ENCODE measurements around the gene PRKN. TPM values are rescaled to one million over a fixed set of nuclear protein-coding genes. Genes with fewer than 3 reads are reported as not detected.

Gene PRKN
- total and polyA plus RNA-seq, 9 donors = 3.0 to 15.0 (median 9.2) TPM

DNA sequence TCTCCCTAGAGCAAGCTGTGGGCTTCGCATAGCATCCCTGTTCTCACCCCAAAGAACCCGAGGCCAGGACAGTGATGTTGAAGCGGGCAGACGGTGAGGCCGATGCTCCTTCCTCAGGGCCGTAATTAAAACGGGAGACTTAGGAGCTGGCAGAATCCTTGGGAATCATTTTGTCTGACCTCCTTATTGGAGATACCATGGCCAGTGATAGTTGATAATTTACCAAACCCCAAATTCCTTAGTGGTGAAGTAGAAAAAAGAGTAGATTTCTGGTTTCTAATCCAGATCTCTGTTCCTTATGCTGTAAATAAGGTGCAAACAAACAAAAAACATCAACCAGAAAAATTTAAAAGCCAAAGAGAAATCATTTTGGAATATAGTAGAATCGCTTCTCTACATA is 1092.7 kb downstream of the PRKN start:
- no peaks in the 10 kb centered on the region for H3K27me3 ChIP-seq
- intact Hi-C loops (cut with DNase I) = no loop called here
- 94 to 96% (median 95%) methylated on average over 8 of the region's 8 CpGs for WGBS, 3 donors
- H3K27ac ChIP-seq = no peak overlapping the region
- TF ChIP-seq EP300 (IDR thresholded peaks at IDR 0.05) (no peak), POLR2A (IDR thresholded peaks at IDR 0.05) (no peak)
- TF ChIP-seq, protein P1, sequence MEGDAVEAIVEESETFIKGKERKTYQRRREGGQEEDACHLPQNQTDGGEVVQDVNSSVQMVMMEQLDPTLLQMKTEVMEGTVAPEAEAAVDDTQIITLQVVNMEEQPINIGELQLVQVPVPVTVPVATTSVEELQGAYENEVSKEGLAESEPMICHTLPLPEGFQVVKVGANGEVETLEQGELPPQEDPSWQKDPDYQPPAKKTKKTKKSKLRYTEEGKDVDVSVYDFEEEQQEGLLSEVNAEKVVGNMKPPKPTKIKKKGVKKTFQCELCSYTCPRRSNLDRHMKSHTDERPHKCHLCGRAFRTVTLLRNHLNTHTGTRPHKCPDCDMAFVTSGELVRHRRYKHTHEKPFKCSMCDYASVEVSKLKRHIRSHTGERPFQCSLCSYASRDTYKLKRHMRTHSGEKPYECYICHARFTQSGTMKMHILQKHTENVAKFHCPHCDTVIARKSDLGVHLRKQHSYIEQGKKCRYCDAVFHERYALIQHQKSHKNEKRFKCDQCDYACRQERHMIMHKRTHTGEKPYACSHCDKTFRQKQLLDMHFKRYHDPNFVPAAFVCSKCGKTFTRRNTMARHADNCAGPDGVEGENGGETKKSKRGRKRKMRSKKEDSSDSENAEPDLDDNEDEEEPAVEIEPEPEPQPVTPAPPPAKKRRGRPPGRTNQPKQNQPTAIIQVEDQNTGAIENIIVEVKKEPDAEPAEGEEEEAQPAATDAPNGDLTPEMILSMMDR (IDR thresholded peaks at IDR 0.05) = no peak
- H3K4me3 ChIP-seq = no peak overlapping the region
- DNase-seq = no peak
- no peaks in the 10 kb centered on the region for H3K4me1 ChIP-seq (ENCODE audit: insufficient read depth)
- H3K36me3 ChIP-seq = no peaks in the 10 kb centered on the region
- no peaks in the 10 kb centered on the region for H3K9me3 ChIP-seq

- H3K36me3 ChIP-seq = no peaks in the 10 kb centered on the region
- no peak for DNase-seq
These were observed 1095.8 kb downstream of the PRKN start for GRCh38 chr6:161631676-161632194.

GRCh38 chr6:161630674-161631073 is 1096.9 kb downstream of the PRKN start:
- Histone ChIP-seq H3K27ac (no peak overlapping the region), H3K27me3 (no peaks in the 10 kb centered on the region), H3K4me3 (no peak overlapping the region), H3K4me1 (ENCODE audit: insufficient read depth) (no peaks in the 10 kb centered on the region), H3K36me3 (no peaks in the 10 kb centered on the region), H3K9me3 (no peaks in the 10 kb centered on the region)
- no peak for TF ChIP-seq EP300 (IDR thresholded peaks at IDR 0.05)
- TF ChIP-seq, protein P1 (IDR thresholded peaks at IDR 0.05) = no peak
- TF ChIP-seq POLR2A (IDR thresholded peaks at IDR 0.05) = no peak
- intact Hi-C loops (cut with DNase I) = no loop called here
- no peak for DNase-seq
- 67 to 75% (median 75%) methylated on average over 6 of the region's 6 CpGs for WGBS, 3 donors

More at GRCh38 chr6:161631676-161632194, 1095.8 kb downstream of the PRKN start:
- TF ChIP-seq, protein P1 (IDR thresholded peaks at IDR 0.05) = no peak
- TF ChIP-seq POLR2A (IDR thresholded peaks at IDR 0.05) (no peak), EP300 (IDR thresholded peaks at IDR 0.05) (no peak)
- no peaks in the 10 kb centered on the region for H3K9me3 ChIP-seq
- 12 to 19% (median 14%) methylated on average over 2 of the region's 2 CpGs for WGBS, 3 donors
- no peaks in the 10 kb centered on the region for H3K4me1 ChIP-seq (ENCODE audit: insufficient read depth)
- no peak overlapping the region for H3K4me3 ChIP-seq
- H3K27me3 ChIP-seq = no peaks in the 10 kb centered on the region
- no peak overlapping the region for H3K27ac ChIP-seq
- intact Hi-C loops (cut with DNase I) = no loop called here

DNA sequence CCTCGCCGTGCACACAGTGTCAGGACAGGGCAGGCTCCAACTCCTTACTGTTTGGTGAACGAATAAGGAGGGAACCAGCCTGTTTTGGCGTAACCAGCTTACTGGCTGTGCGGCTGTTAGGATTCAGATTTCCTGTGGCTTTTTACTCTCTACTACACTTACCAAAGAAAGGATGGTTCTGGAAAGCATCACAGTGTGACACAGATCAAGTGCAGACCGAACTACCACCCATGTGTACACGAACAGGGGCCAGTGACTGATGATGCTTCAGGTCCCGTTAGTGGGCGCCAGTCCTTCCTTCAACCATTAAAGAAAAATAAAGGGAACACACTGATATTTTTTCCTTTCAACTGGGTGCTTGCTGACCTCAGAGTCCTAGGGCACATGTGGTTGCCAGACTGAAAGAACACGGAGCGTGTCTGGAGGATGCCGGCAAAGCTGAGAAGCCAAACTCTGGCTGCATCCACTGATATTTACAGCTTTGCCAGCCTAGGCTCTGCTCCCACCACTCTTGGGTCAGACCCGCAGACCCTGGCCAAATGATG is 1101.4 kb downstream of the PRKN start:
- Histone ChIP-seq H3K27ac (no peak overlapping the region), H3K9me3 (no peaks in the 10 kb centered on the region), H3K36me3 (no peaks in the 10 kb centered on the region), H3K27me3 (no peaks in the 10 kb centered on the region), H3K4me1 (ENCODE audit: insufficient read depth) (no peaks in the 10 kb centered on the region), H3K4me3 (no peak overlapping the region)
- intact Hi-C loops (cut with DNase I) = no loop called here
- DNase-seq = no peak
- TF ChIP-seq EP300 (IDR thresholded peaks at IDR 0.05) = no peak
- TF ChIP-seq, protein P1 (IDR thresholded peaks at IDR 0.05) = no peak
- TF ChIP-seq POLR2A (IDR thresholded peaks at IDR 0.05) = no peak
- WGBS, 3 donors = 96 to 97% (median 96%) methylated on average over 13 of the region's 13 CpGs
